ENCODE measurements around the gene SAE1. TPM values are rescaled to one million over a fixed set of nuclear protein-coding genes. Genes with fewer than 3 reads are reported as not detected.
A peak's percentile ranks its signal among the peaks of the same experiment; 100 is the strongest.

Gene SAE1
- total RNA-seq, 4 donors from 2014 or later: 22.4 to 51.9 (median 44.7) TPM

DNA sequence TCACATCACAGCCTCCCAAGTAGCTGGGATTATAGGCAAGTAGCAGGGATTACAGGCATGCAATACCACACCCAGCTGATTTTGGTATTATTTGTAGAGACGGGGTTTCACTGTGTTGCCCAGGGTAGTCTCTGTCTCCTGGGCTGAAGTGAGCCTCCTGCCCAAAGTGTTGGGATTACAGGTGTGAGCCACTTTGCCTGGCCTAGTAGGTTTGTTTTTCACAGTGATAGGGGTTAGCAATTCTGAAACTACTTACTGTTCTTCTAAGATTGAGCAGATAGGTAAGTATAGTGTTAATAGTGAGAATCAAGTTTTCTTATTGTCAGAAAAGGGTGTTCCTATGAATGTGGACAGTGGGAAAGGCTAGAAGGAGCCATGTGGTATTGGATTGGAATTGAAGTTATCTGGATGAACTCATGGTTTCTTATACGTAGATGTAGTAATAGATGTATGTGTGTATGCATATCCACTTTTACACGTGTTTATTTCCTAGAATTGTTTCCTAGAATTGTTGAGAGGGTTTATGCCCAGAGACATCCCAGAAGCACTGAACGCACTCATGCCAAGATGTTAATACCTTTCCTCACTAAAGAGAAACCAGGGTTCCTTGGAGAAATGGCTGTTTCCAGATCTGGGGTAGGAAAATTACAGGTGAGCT is 49.1 kb downstream of the SAE1 start:
- DNase-seq (ENCODE audit: low spot score in 2 of 2): no peak
- Histone ChIP-seq H3K27me3 (no peaks in the 10 kb centered on the region), H3K4me3 (no peak overlapping the region), H3K4me1 (peaks cover 26% of the 10 kb centered on the region), H3K36me3 (peaks cover 6% of the 10 kb centered on the region), H3K27ac (no peak overlapping the region), H3K9me3 (no peaks in the 10 kb centered on the region)
- 77% methylated on average over 4 of the region's 4 CpGs for WGBS
- no peak for TF ChIP-seq CTCF (IDR thresholded peaks at IDR 0.05)
- no peak for TF ChIP-seq EP300 (IDR thresholded peaks at IDR 0.05)
- TF ChIP-seq POLR2A (IDR thresholded peaks at IDR 0.05): no peak
- no peak for TF ChIP-seq POLR2AphosphoS5 (IDR thresholded peaks at IDR 0.05)

DNA sequence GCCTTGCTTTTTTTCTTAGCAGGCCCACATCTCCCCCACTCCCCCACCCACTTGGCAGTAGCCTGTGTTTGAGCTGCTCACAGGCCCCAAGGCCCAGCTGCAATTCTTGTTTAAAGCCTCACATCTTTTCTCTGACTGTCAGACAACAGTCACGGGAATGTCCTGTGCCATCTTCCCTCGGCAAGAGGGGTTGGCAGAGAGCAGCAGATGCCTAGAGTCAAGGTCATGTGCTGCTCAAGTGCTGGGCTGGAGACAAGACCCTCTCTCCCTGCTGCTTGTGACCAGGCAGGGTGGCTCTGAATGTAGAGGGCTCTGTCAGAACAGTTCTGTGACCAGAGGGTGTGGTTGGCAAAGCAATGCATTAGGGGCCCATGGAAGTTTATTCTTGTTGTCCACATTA is 53.0 kb downstream of the SAE1 start:
- no peak for DNase-seq (ENCODE audit: low spot score in 2 of 2)
- no peaks in the 10 kb centered on the region for H3K9me3 ChIP-seq
- 43% methylated on average over 2 of the region's 2 CpGs for WGBS

DNA sequence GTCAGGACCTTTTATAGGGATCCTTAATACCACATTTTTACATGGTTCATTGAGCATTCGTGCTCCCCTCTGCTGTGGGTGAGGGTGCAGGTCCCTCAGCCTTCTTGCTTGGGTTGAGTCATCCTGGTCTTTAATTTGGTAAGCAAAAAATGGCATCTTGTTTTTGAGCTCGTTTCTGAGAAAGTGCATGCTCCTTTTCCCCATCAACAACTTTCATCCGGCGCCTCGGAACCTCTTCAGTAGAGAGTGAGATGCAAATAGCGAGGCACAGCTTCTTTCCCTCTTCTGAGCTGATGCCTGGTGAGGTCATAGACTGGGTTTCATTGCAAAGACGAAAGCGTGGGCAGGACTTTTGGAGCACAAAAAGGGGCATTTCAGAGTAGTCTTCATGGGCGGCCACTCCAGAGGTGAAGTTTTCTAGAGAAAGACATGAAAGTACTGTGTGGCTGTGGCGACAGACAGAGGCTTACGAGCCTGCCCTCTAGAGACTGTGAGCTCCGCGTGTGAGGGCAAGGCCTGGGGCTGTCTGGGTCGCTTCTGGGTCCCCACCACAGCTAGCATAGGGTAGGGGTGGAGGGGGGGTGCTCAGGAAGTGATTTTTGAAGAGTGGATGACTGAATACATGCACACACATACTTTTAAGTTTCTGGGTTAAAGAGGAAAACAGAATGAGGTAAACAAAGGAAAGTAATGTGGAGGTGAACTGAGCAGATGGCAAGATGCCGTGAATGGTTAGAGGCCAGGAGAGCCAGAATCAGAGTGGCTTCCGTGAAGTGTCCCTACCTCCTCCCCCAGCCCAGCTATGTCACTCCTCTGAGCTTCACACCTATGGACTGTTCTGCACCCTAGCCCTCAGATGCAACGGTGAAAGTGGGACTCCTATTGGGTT is 56.1 kb downstream of the SAE1 start:
- no peak for TF ChIP-seq EP300 (IDR thresholded peaks at IDR 0.05)
- TF ChIP-seq CTCF (IDR thresholded peaks at IDR 0.05): no peak
- TF ChIP-seq POLR2A (IDR thresholded peaks at IDR 0.05): no peak
- no peak for TF ChIP-seq POLR2AphosphoS5 (IDR thresholded peaks at IDR 0.05)
- H3K27ac ChIP-seq: no peak overlapping the region
- WGBS: 81% methylated on average over 17 of the region's 17 CpGs

More for the DNA sequence above, 53.0 kb downstream of the SAE1 start:
- H3K27ac ChIP-seq: peak overlapping the region; percentile 5
- TF ChIP-seq POLR2A (IDR thresholded peaks at IDR 0.05): no peak
- no peak for TF ChIP-seq EP300 (IDR thresholded peaks at IDR 0.05)
- TF ChIP-seq POLR2AphosphoS5 (IDR thresholded peaks at IDR 0.05): no peak
- no peak for TF ChIP-seq CTCF (IDR thresholded peaks at IDR 0.05)
- peaks cover 6% of the 10 kb centered on the region for H3K36me3 ChIP-seq
- no peaks in the 10 kb centered on the region for H3K27me3 ChIP-seq
- H3K4me3 ChIP-seq: no peak overlapping the region
- H3K4me1 ChIP-seq: peaks cover 10% of the 10 kb centered on the region

DNA sequence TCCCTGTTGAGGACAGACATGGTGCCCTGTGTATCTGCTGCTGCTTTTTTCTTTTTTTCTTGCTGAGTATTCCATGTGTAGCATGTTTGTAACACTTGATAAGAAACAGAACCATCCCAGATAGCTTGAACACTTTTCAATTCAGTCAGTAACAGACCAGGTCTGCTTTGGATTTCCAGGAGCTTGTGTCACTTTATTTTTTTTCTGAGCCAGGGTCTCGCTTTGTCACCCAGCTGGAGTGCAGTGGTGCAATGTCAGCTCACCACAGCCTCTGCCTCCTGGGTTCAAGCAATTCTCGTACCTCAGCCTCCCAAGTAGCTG is 56.7 kb downstream of the SAE1 start:
- H3K4me1 ChIP-seq: peaks cover 39% of the 10 kb centered on the region
- TF ChIP-seq EP300 (IDR thresholded peaks at IDR 0.05) (no peak), POLR2AphosphoS5 (IDR thresholded peaks at IDR 0.05) (no peak), CTCF (IDR thresholded peaks at IDR 0.05) (no peak), POLR2A (IDR thresholded peaks at IDR 0.05) (no peak)
- H3K27me3 ChIP-seq: no peaks in the 10 kb centered on the region

More for the DNA sequence above, 56.1 kb downstream of the SAE1 start:
- DNase-seq (ENCODE audit: low spot score in 2 of 2): no peak
- H3K36me3 ChIP-seq: peaks cover 6% of the 10 kb centered on the region
- no peaks in the 10 kb centered on the region for H3K9me3 ChIP-seq
- H3K4me1 ChIP-seq: peaks cover 39% of the 10 kb centered on the region
- H3K4me3 ChIP-seq: no peak overlapping the region
- no peaks in the 10 kb centered on the region for H3K27me3 ChIP-seq

DNA sequence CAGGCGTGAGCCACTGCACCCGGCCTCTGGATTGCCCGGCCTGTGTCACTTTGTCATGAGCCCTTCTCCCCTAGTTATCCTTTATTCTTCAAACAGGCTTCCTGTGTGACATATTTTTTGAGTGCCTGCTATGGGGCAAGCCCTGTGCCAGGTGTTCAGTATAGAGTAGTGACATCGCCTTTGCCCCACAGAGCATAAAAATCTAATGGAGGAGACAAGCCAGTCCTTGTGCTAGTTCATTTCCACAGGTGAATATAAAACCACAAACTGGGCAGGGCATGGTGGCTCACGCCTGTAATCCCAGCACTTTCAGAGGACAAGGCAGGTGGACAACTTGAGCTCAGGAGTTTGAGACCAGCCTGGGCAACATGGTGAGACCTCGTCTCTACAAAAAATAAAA is 57.2 kb downstream of the SAE1 start:
- no peaks in the 10 kb centered on the region for H3K27me3 ChIP-seq
- H3K36me3 ChIP-seq: peaks cover 6% of the 10 kb centered on the region
- no peaks in the 10 kb centered on the region for H3K9me3 ChIP-seq
- no peak overlapping the region for H3K27ac ChIP-seq
- WGBS: 92% methylated on average over 6 of the region's 6 CpGs
- TF ChIP-seq POLR2AphosphoS5 (IDR thresholded peaks at IDR 0.05) (no peak), POLR2A (IDR thresholded peaks at IDR 0.05) (no peak), CTCF (IDR thresholded peaks at IDR 0.05) (no peak), EP300 (IDR thresholded peaks at IDR 0.05) (no peak)
- no peak for DNase-seq (ENCODE audit: low spot score in 2 of 2)
- peaks cover 39% of the 10 kb centered on the region for H3K4me1 ChIP-seq
- H3K4me3 ChIP-seq: no peak overlapping the region

More for the DNA sequence above, 56.7 kb downstream of the SAE1 start:
- peaks cover 6% of the 10 kb centered on the region for H3K36me3 ChIP-seq
- no peak for DNase-seq (ENCODE audit: low spot score in 2 of 2)
- H3K4me3 ChIP-seq: no peak overlapping the region
- 86% methylated on average over 2 of the region's 2 CpGs for WGBS
- H3K9me3 ChIP-seq: no peaks in the 10 kb centered on the region
- no peak overlapping the region for H3K27ac ChIP-seq
